ENCODE data around the gene NAT16. TPM values are rescaled to one million over a fixed set of nuclear protein-coding genes. Genes with fewer than 3 reads are reported as not detected.

Gene NAT16
- polyA plus RNA-seq, 1 donor, result not detected

DNA sequence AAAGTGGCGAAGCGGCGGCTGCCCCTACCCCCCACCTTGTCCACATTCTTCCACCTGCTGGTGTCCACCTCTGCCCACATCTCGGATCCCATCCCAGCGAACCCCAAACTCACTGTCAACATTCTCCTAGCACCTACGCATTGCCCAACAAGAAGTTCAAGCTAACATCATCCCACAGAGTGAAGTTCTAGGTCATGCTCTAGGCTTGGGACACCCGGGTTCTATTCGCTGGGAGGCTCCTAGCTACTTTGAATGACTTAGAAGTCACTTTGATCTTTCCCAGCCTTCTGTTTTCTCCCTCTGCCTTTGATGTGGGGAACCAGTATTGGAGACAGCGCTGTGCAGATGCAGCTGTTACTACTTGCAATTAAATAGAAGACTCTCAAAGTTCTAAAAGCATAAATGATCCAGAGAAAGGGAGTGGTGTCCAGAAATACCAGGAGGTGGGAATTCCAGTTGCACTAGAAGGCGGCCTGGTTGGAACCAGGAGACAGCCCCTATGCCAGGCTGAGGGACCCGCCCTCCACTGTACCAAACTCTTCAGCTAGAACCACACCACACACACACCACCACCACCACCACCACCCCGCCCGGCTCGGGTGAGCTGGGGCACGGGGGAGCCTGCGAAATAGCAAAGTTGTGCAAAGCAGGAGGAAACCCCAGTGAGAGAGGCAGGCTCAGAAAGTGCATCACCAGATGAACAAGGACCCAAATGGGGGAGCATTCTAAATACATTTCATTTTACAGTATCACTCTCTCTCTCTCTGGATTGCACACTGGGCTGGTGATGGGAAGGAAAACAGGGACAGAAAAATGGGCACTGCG is 9.3 kb downstream of the NAT16 start:
- DNase-seq, result no peak

- no peak for DNase-seq
Observed at GRCh38 chr7:101169838-101170551, 10.1 kb downstream of the NAT16 start.

- no peak for DNase-seq
Observed at GRCh38 chr7:101169110-101169837, 10.8 kb downstream of the NAT16 start.

DNA sequence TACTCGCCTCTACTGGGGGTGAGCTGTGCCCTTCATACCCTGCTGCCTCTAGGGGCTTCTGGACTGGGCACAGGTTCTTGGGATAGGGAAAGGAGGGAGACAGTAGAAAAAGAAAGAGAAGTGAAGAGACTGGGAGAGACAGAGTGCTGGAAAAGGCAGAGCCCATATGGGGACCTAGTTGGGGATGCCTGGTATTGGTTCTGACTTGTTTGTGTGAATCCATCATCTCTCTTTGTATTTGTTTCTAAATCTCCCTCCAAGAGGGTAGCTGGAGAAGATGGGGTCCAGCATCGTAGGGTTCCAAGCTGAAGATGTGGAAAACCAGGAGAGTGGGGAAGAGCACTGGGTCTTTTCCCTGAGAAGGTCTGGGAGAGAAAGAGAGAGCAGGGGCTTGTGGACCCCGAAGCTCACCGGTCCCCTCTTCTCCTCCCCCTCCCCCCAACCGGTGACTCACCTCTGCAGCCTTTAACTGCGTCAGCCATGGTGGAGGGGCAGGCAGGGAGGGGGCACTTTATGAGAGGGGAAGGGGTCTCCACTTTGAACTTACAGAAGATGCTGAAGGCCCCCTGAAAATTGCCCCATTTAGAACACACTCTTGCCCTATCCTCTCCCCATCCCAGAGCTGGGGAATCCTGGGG is 11.6 kb downstream of the NAT16 start:
- DNase-seq, result no peak

- DNase-seq, result no peak
Observed at GRCh38 chr7:101167645-101168411, 12.3 kb downstream of the NAT16 start.

DNA sequence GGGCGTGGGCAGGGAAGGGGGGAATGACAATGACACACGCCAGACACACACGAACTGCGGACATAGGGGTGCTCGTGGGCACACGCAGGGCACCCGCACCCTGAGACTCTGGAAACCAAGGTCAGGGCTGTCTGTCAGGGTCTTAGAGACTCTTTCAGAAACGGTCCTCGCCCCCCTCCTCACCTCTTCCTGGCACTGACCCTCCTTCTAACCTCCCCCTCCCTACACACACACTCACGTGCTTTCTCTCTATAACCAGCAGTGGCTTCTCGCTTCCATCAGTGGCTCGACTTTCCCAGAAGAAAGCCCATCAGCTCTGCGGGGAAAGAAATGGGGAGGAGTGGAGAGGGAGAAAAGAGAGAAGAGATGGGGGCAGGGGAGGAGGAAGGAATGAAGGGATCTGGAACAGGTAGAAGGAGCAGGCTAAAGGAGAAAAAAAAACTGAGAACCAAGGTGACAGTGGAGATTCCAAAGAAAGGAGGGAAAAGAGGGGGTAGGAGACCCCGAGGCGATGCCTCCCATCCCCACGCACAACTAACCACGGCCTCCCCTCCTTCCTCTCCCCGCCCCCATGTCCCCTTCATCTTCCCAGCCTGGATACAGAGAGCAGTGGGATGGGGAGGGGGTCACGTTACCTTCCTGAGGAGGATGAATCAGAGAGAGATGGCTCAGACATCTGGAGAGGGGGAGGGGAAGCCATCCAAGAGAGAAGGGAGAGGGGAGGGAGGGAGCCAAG is 13.0 kb downstream of the NAT16 start:
- no peak for DNase-seq

DNA sequence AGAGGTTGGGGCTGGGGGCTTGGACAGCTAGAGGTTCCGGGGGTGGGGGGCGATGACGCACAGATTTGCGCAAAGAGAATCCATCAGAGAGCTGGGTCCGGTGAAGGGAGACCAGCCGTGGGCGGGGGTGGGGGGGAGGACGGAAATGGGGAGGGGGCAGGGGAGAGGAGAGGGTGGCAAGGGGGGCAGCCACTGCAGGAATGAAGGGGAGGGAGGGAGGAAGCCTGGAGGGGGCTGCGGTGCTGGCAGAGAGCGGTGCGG is 13.5 kb downstream of the NAT16 start:
- DNase-seq, result no peak

GRCh38 chr7:101165958-101166647 is 14.0 kb downstream of the NAT16 start:
- no peak for DNase-seq

DNA sequence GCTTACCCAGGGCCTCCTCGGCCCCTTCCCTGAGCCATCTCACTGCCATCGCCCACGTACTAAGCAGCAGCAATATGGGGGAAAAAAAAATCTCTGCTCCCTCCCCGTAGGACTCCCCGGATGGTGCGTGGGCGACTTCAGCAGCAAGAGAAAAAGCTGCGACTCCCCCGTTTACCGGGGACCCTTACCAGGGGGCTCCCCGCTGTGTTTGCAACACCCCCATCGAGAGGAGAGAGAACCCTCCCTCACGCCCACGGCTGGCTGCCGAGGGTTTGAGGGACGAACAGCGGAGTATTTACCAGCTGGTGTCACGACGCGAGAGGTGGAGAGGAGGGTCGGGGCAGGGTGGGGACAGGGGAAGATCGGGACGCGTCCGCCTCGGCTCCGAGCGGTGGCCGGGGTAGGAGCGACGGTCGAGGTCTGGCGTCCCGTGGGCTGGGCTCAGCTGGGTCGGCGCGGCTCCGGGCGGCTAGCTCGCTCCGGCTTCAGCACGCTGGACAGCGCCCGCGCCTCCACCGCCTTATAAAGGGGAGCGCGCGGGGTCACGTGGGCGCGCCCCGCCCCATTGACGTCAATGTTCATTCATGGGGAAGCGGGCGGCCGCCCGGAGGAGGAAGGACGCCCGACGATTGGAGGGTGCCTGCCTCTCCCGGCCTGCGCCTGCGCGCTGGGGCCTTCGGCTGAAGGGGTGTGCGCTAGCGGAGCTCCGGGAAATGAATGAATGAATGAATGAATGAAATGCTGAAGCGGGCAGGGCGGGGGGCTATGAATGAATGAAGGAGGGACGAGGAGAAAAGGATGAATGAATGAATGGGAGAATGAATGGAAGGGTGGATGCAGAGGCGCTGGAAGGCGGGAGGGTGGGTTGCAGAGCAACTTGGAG is 14.8 kb downstream of the NAT16 start, which contains the start of gene VGF:
VGF (minus strand) TSS at position 495 of the 883 bp plus-strand sequence. CDS start 726 bp downstream, outside the sequence.
- DNase-seq, result peak; percentile 92

- no peak for DNase-seq
Observed at GRCh38 chr7:101164071-101164840, 15.8 kb downstream of the NAT16 start.

DNA sequence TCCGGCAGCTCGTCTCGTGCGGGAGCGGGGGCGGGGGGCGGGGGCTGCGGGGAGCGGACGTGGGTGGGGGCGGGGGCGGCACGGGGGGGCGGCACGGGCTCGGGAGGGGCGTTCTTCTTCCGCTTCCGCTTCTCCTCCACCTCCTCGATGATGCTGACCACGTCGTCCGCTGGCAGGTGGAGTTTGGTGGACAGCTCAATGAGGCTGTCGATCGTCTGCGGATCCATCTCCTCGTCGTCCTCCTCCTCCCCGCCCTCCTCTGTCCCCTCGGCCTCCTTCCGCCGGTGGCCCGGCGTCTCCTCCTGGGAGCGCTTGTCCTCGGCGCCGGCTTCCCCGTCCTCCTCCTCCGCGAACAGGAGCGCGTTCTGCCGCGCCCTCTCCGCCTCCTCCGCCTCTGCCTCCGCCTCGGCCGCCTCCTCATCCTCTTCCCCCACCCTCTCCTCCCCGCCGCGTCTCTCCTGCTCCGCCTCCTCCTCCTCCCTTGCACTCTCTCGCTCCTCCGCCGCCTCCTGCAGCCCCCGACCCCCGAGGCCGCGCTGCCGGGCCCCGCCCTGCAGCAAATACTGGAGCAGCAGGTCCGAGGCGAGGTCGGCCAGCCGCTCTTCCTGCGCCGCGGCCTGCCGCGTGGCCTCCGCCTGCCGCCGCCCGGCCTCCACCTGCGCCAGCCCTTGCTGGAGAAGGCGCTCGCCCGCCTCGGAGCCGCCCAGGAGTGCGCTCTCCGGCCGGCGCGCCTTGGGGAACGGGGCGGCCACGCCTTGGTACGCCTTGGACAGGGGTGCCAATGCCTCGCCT is 16.6 kb downstream of the NAT16 start:
- no peak for DNase-seq

DNA sequence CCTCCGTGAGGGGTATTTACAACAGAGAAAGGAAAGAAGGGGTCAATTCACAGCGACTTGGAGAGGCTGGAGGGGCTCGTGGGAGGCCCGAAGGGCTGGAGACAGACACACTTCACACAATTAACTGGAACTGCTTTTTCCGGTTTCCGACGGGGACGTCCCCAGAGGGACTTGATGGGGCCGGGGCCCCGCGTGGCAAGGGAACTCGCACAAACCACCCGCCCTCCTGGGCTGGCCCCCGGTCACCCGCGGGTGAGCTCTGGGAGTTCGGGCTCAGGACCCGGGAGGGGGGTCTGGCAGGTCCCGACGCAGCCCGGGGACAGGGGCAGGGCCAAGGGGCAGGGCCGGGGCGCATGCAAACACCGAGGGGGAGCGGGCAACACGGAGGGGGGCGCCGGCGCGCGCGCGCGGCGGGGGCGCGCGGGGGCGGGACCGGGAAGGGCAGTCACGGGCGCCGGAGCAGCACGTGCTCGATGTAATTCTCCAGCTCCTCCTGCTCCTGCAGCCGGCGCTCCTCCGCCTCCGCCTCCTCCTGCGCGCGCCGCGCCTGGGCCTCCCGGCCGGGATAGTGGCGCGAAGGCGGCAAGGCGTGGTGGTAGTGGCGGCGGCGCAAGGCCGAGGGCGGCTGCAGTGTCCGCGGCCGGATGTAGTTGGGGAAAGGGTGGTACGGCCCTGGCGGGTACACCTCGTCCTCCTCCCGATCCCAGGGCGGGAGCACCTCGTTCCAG is 17.4 kb downstream of the NAT16 start:
- no peak for DNase-seq

DNA sequence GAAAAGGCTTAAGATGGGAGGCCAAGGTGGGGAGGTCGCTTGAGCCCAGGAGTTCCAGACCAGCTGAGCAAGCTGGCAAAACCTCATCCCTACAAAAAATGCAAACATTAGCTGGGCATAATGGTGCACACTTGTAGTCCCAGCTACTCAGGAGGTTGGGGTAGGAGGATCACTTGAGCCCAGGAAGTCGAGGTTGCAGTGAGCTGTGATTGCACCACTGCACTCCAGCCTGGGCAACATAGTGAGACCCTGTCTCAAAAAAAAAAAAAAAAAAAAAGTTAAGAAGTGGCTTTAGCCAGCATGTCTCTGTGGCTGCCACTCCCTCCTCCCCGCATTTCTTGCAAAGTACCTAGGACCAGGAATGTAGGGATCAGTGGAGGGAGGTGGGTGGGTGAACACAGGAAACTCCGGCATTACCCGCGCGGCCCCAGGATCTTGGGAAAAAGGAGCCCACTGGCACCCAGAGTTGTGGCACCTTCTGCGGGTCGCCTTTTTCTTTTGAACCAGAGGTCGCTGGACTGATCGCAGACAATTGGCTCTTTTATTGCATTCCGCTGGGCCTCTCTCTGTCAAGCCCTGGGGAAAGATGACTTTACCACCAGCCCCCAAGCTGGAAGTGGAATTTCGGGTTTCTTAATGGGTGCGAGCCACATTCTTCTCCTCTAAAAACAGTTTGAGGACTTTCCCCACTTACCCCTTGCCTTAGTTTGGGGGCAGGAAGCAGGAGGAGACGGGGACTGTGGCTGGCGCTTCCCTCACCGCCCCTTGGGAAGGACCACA is 18.2 kb downstream of the NAT16 start:
- no peak for DNase-seq

DNA sequence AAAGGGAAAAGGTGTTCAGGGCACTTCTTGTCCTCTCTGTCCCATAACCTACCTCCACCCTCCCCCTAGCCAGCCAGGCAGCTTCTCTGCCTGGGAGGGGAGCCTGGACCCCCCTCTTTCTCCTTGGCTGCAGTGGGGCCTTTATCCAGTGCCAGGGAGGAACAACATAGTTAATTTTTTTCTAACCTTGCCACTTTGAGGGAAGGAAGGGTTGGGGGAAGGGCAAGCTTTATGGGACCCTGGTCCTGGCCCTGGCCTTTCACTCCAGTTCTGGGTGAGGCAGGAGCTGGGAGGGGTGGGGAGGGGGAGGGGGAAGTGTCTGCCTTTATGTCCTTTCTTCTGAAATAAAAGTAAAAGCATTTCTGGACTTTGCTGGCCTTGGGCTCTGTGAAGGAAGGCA is 19.2 kb downstream of the NAT16 start:
- DNase-seq, result no peak

- DNase-seq, result no peak
Observed at GRCh38 chr7:101159696-101160674, 20.1 kb downstream of the NAT16 start.
